Nephron progenitor cell (in vitro differentiated cells): Measurements from ENCODE around the gene GALNT14.

Experiments used
- DNase-seq: peaks from one replicate; pipeline ENCODE4 v3.0.0; 2021
- H3K27ac Mint-ChIP-seq: 2 replicates; pipeline ENCODE4 v1.8.0; 2021; ENCODE audit warnings: mild to moderate bottlenecking, moderate library complexity, mixed read lengths
- H3K27me3 Mint-ChIP-seq: 2 replicates; pipeline ENCODE4 v1.8.0; 2021; ENCODE audit warnings: mild to moderate bottlenecking, low read depth, mixed read lengths; ENCODE audit not compliant: poor library complexity
- H3K36me3 Mint-ChIP-seq: 2 replicates; pipeline ENCODE4 v1.8.0; 2021; ENCODE audit warnings: low read depth, mixed read lengths
- H3K4me1 Mint-ChIP-seq: 2 replicates; pipeline ENCODE4 v1.8.0; 2021; ENCODE audit warnings: mixed read lengths
- H3K4me3 Mint-ChIP-seq: 2 replicates; pipeline ENCODE4 v1.8.0; 2021; ENCODE audit warnings: mild to moderate bottlenecking, moderate library complexity, mixed read lengths
- H3K9me3 Mint-ChIP-seq: 2 replicates; pipeline ENCODE4 v1.8.0; 2021; ENCODE audit warnings: mild to moderate bottlenecking, moderate library complexity, mixed read lengths
- CTCF ChIP-seq: fragments of 200-600 bp; sonication (generic); IDR thresholded peaks from 2 replicates; pipeline ENCODE4 v1.5.0; 2021; ENCODE audit warnings: antibody characterized with exemption

GALNT14 gene

GRCh38 chr2:31049264-31049663 lies 89.0 kb downstream of the GALNT14 start:
- H3K36me3 Mint-ChIP-seq = no peaks in the 10 kb centered on the region
- no peak for DNase-seq

DNA sequence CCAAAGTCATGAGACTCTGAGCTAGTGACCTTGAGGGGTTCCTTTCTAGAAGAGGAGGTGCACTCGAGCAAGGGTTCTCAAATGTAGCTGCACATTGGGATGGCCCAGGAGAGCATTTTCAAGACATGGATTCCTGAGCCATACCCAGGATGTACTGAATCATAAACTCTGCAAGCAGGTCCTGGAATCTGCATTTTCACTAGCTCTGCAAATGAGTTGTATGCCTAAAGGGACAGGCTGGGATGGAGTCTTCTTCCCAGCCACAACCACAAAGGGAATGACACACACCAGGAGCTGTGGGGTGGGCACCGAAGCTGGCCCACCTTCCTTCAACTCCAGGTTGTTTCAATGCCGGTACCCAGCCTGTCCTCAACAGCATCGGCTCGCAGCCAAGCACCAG lies 90.6 kb downstream of the GALNT14 start:
- TF ChIP-seq CTCF = no peak
- Mint-ChIP-seq H3K4me1 (no peaks in the 10 kb centered on the region), H3K27ac (no peak overlapping the region), H3K4me3 (no peak overlapping the region), H3K9me3 (no peaks in the 10 kb centered on the region), H3K27me3 (peaks cover 3% of the 10 kb centered on the region), H3K36me3 (no peaks in the 10 kb centered on the region)
- DNase-seq = no peak

More at GRCh38 chr2:31049264-31049663, 89.0 kb downstream of the GALNT14 start:
- Mint-ChIP-seq H3K9me3 (no peaks in the 10 kb centered on the region), H3K27me3 (peaks cover 3% of the 10 kb centered on the region), H3K27ac (no peak overlapping the region), H3K4me3 (no peak overlapping the region), H3K4me1 (no peaks in the 10 kb centered on the region)
- no peak for TF ChIP-seq CTCF

- peaks cover 4% of the 10 kb centered on the region for H3K36me3 Mint-ChIP-seq
- H3K27ac Mint-ChIP-seq = no peak overlapping the region
- TF ChIP-seq CTCF = no peak
- DNase-seq = no peak
- H3K9me3 Mint-ChIP-seq = peaks cover 38% of the 10 kb centered on the region
- peaks cover 10% of the 10 kb centered on the region for H3K27me3 Mint-ChIP-seq
- no peak overlapping the region for H3K4me3 Mint-ChIP-seq
- no peaks in the 10 kb centered on the region for H3K4me1 Mint-ChIP-seq
Observed at GRCh38 chr2:31038385-31038784, 99.9 kb downstream of the GALNT14 start.

DNA sequence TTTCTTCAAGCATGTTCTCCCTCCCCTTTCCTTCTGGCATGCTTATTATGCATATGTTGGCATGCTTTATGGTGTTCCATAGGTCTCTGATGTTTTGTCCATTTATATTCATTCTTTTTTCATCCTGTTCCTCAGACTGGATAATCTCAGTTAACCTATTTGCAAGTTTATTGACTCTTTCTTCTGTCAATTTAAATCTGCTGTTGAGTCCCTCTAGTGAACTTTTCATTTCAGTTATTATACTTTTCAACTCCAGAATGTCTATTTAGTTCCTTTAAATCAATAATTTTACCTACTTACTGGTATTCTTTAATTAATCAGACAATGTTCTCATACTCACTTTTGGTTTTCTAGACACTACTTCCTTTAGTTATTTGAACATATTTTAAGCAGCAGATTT lies 101.2 kb downstream of the GALNT14 start:
- peaks cover 12% of the 10 kb centered on the region for H3K27me3 Mint-ChIP-seq
- no peaks in the 10 kb centered on the region for H3K4me1 Mint-ChIP-seq
- H3K27ac Mint-ChIP-seq = no peak overlapping the region
- peaks cover 4% of the 10 kb centered on the region for H3K36me3 Mint-ChIP-seq
- H3K9me3 Mint-ChIP-seq = peaks cover 38% of the 10 kb centered on the region
- DNase-seq = no peak
- no peak for TF ChIP-seq CTCF
- no peak overlapping the region for H3K4me3 Mint-ChIP-seq

DNA sequence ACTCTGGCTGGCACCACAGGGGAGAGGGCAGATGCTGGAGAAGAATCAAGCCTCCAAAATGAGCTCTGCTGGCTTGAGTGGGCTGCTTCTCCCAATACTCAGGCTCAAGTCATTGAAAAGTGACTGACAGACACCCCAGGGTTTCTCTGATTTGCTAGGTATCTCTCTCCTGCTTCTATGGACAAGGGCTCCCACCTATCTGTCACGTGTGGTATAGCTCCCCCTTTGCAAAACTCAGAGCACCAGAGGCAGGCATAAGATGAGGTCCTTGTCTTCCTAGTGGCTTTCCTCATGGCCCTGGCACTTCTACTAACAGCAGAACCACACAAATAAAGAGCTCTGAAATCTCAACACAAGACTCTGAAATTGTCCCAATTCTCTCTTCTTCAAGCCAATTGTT lies 105.2 kb downstream of the GALNT14 start:
- H3K27me3 Mint-ChIP-seq = peaks cover 21% of the 10 kb centered on the region
- H3K36me3 Mint-ChIP-seq = peaks cover 4% of the 10 kb centered on the region
- H3K27ac Mint-ChIP-seq = no peak overlapping the region
- no peak for DNase-seq
- H3K4me3 Mint-ChIP-seq = no peak overlapping the region
- H3K4me1 Mint-ChIP-seq = no peaks in the 10 kb centered on the region
- peaks cover 31% of the 10 kb centered on the region for H3K9me3 Mint-ChIP-seq
- no peak for TF ChIP-seq CTCF

DNA sequence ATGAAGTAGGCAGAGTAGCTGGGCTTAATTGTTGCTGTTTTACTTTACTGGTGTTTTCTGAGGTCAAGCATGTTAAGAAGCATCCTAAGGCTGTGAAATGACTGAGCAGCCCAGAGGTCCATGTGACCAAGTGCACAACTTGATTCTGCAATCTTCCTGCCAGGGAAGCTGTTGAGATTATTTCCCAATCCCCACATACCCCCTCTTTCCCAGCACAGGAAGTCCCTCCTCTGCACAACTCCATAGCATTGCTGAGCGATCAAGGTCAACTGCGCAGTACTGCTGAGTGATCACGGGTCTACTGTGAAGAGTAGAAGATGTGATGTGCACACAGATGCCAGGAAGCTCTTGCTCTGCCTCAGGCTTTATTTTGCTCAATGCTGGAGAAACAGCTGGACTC lies 105.8 kb downstream of the GALNT14 start:
- no peak for DNase-seq
- Mint-ChIP-seq H3K4me3 (no peak overlapping the region), H3K4me1 (no peaks in the 10 kb centered on the region), H3K36me3 (peaks cover 4% of the 10 kb centered on the region), H3K9me3 (peaks cover 26% of the 10 kb centered on the region), H3K27ac (no peak overlapping the region), H3K27me3 (peaks cover 24% of the 10 kb centered on the region)
- no peak for TF ChIP-seq CTCF
